Kidney (tissue), 14 donors: ENCODE measurements around the gene PRKCE. TPM values are rescaled to one million over a fixed set of nuclear protein-coding genes. Genes with fewer than 3 reads are reported as not detected.

ENCODE experiments used
- DNase-seq, 5 donors: peaks; one replicate each; pipeline ENCODE4 v3.0.0-alpha.2; 2013 to 2020
- FAIRE-seq: peaks from 2 replicates; lab custom pipeline; 2012; peaks lifted over from hg19 to GRCh38; lab: Jason Lieb, UNC
- H3K27ac ChIP-seq, 2 donors: one replicate each; pipeline ENCODE4 v1.7.0; 2013; ENCODE audit warnings: low read depth in 2 of 2, low read length in 2 of 2, inconsistent platforms in 1 of 2
- H3K27me3 ChIP-seq: one replicate; pipeline ENCODE4 v1.7.1; 2013; ENCODE audit warnings: low read length, inconsistent platforms; ENCODE audit not compliant: control insufficient read depth, insufficient read depth
- H3K36me3 ChIP-seq, 3 donors: one replicate each; pipeline versions ENCODE4 v1.7.0 to v1.7.1; 2013; ENCODE audit warnings: low read length in 3 of 3, control low read depth in 1 of 3, inconsistent platforms in 1 of 3; ENCODE audit not compliant: insufficient read depth in 3 of 3, control insufficient read depth in 2 of 3
- H3K4me1 ChIP-seq, 3 donors: one replicate each; pipeline versions ENCODE4 v1.7.0 to v1.7.1; 2013; ENCODE audit warnings: low read length in 3 of 3, inconsistent platforms in 1 of 3, low read depth in 1 of 3; ENCODE audit not compliant: control insufficient read depth in 2 of 3, insufficient read depth in 2 of 3
- H3K4me3 ChIP-seq, 3 donors: one replicate each; pipeline versions ENCODE4 v1.7.0 to v1.8.1; 2013; ENCODE audit warnings: low read length in 3 of 3, control low read depth in 1 of 3, inconsistent platforms in 1 of 3
- H3K9ac ChIP-seq, 3 donors: one replicate each; pipeline versions ENCODE4 v1.7.0 to v1.7.1; 2013; ENCODE audit warnings: low read length in 3 of 3, control low read depth in 1 of 3, inconsistent platforms in 1 of 3
- H3K9me3 ChIP-seq, 3 donors: one replicate each; pipeline versions ENCODE4 v1.7.0 to v1.7.1; 2013; ENCODE audit warnings: low read length in 3 of 3, control low read depth in 1 of 3, inconsistent platforms in 1 of 3; ENCODE audit not compliant: control insufficient read depth in 2 of 3, insufficient read depth in 1 of 3
- intact Hi-C: fragments of 100-400 bp; cut with DNase I; formaldehyde crosslinking; loops from one replicate; pipeline ENCODE4 v1.11.1; 2022
- polyA plus RNA-seq: library from polyadenylated mRNA; stranded (reverse); fragments of 350-450 nt; fragmentation: Illumina TruSeq; extraction: RNeasy Lipid Tissue Mini Kit (QIAGEN cat#74804); gene quantifications from one replicate; pipeline ENCODE4 v1.2.3, GENCODE V29; 2014; ENCODE audit warnings: low read depth, low replicate concordance; ENCODE audit not compliant: insufficient read depth
- total RNA-seq: library from RNA; stranded (reverse); fragmentation: NEBNext Ultra II Directional; extraction: Animal tissue kit (Norgen Biotek cat#: 25700); gene quantifications from one replicate; pipeline ENCODE4 v1.2.1, GENCODE V29; 2021
- TF ChIP-seq, protein P1 (sequence below): IDR thresholded peaks from 3 replicates; pipeline ENCODE4 v1.5.1; 2012; ENCODE audit warnings: mild to moderate bottlenecking, moderate library complexity, borderline replicate concordance; ENCODE audit not compliant: insufficient read depth; ENCODE audit errors: extremely low read depth
- donor health status: control.
- donor health status: control.
- donor health status: control.
- donor health status: control.
- donor health status: control.
- donor health status: DM: yes; HTN: yes; CAD: no.
- donor health status: Normal renal cell carcinoma (clear cell type).

PRKCE gene
- total and polyA plus RNA-seq, 2 donors from 2014 or later = 11.1 to 27.3 TPM

DNA sequence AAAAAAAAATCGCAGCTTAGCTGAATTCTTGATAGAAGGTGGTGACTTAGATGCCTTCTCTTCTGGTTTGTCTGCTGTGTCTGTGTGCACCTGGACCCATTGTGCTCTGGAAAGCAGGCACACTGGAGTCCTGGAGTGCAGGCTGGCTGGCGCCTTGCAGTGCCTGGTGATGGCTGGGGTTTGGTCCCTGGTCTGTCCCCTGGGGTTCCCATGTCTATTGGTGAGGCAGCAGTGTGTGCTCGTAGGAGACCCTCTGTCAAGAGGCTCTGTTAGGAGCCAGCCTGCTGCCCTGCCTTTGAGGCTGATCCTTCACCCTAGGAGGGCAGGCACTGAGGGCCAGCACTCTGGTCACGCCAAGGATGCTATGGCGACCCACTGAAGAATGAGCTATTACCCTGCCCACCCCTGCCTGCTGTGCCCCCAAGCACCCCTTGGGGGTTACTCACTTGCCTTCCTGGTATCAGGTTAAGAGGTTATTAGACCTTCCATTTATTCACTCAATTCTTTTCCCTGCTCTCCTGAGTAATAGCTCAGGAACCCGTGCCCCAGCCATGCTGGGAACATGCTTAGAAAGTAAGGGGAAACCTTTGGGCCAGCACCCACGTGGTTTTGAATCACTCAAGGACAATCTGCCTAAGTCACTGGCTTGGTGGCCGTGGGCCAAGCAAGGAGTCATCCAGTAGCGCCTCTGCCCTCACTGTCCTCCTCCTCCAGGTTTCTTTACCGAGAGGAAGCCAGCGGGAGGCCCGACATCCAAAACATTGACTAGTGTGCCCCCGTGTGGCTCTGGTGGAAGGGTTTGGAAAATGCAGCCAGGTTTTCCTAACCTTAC is 284.5 kb downstream of the PRKCE start:
- Histone ChIP-seq H3K4me3 (no peak overlapping the region), H3K4me1 (peaks cover 0 to 13% (median 12%) of the 10 kb centered on the region in 3 donors), H3K9ac (peak overlapping the region in 1 of 3 donors; percentile 44), H3K27ac (peak overlapping the region; percentile 34 to 44), H3K9me3 (no peaks in the 10 kb centered on the region), H3K27me3 (no peaks in the 10 kb centered on the region), H3K36me3 (no peaks in the 10 kb centered on the region)
- TF ChIP-seq, protein P1, sequence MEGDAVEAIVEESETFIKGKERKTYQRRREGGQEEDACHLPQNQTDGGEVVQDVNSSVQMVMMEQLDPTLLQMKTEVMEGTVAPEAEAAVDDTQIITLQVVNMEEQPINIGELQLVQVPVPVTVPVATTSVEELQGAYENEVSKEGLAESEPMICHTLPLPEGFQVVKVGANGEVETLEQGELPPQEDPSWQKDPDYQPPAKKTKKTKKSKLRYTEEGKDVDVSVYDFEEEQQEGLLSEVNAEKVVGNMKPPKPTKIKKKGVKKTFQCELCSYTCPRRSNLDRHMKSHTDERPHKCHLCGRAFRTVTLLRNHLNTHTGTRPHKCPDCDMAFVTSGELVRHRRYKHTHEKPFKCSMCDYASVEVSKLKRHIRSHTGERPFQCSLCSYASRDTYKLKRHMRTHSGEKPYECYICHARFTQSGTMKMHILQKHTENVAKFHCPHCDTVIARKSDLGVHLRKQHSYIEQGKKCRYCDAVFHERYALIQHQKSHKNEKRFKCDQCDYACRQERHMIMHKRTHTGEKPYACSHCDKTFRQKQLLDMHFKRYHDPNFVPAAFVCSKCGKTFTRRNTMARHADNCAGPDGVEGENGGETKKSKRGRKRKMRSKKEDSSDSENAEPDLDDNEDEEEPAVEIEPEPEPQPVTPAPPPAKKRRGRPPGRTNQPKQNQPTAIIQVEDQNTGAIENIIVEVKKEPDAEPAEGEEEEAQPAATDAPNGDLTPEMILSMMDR = peak; percentile 73
- FAIRE-seq = peak; percentile 90
- intact Hi-C loops = loop anchor here (5.0 kb wide), 1 partner anchor 294 kb away; no protein-coding TSS in a partner anchor
- peak; percentile 86 to 98 (median 90) for DNase-seq

DNA sequence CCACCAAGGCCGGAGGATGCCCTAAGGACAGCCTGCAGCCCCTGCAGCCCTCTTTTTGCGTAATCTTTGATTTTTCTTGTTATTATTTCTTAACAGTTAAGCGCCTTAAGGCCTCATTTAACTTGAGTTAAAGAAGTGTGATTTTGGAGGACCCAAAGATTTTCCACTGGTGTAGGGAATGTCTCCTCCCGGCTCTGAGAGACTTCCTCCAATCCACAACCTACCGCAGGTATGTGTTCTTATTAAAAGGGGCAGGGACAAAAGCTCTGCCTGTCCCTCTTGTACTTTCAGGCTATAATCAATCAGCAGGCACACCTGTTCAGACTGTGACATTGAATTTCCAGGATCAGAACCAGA is 285.1 kb downstream of the PRKCE start:
- H3K9ac ChIP-seq = no peak overlapping the region
- no peaks in the 10 kb centered on the region for H3K36me3 ChIP-seq
- DNase-seq (no peak), FAIRE-seq (no peak)
- no peak overlapping the region for H3K4me3 ChIP-seq
- intact Hi-C loops = loop anchor here (5.0 kb wide), 1 partner anchor 294 kb away; no protein-coding TSS in a partner anchor
- no peak overlapping the region for H3K27ac ChIP-seq
- H3K4me1 ChIP-seq = peaks cover 0 to 13% (median 12%) of the 10 kb centered on the region in 3 donors
- H3K27me3 ChIP-seq = no peaks in the 10 kb centered on the region
- TF ChIP-seq, protein P1 = no peak
- H3K9me3 ChIP-seq = no peaks in the 10 kb centered on the region

DNA sequence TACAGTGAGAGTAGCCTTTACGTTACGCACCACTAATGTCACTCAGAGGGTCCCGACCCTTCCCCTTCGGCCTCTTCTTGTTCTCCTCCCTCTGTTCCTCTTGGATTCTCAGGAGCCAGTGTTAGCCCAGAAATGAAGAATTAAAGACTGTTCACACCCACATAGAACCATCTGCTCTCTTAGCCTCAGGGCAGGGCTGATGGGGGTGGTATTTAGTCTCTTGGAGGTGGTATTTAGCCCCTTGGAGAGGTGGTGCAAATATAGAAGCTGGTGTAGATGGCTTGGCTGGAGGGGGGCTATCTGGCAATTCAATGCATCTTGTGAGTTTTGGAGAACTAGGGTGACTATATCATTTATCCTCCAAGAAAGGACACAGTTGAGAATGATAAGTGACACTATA is 286.5 kb downstream of the PRKCE start:
- Histone ChIP-seq H3K27me3 (no peaks in the 10 kb centered on the region), H3K4me3 (no peak overlapping the region), H3K27ac (peak overlapping the region in 1 of 2 donors; percentile 77), H3K9me3 (no peaks in the 10 kb centered on the region), H3K4me1 (peaks cover 0 to 15% (median 13%) of the 10 kb centered on the region in 3 donors), H3K9ac (no peak overlapping the region), H3K36me3 (no peaks in the 10 kb centered on the region)
- FAIRE-seq = no peak
- TF ChIP-seq, protein P1 = no peak
- intact Hi-C loops = loop anchor here (5.0 kb wide), 1 partner anchor 296 kb away; no protein-coding TSS in a partner anchor
- no peak for DNase-seq
